NT2/D1 (cell line): ENCODE data around the gene EIF4E.

Experiments used
- YY1 ChIP-seq: IDR thresholded peaks from 2 replicates; pipeline ENCODE4 v1.6.1; 2011; ENCODE audit not compliant: insufficient read length, insufficient read depth
- ZNF274 ChIP-seq: IDR thresholded peaks from 2 replicates; pipeline ENCODE4 v1.6.1; 2011; ENCODE audit warnings: mild to moderate bottlenecking, low read depth, low read length

DNA sequence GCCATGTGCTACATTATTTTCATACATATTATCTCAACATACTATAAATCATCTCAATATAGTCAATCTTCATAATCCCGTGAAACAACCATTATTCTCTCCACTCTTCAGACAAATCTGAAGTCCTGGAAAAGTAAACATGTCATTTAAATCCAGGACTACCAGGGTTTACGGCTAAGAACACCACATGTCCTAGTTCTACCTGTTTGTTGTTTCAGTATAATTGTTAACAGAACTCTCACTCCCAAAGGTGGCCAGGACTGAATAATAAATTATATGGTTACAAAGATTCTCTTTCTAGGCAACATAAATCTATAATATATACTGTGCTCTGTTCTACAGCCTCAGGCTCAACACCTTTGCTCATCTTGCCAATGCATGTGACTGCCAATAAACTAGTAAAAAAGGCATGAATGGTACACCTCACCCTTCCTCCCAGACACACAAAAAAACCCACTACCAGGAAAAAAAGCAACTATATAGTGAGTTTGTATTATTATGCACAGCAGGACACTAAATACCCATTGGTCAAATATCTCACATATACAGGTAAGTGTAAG lies 20.1 kb downstream of the EIF4E start:
- no peak for TF ChIP-seq YY1
- TF ChIP-seq ZNF274 = no peak
